ENCODE results near the gene ZNF79. TPM values are rescaled to one million over a fixed set of nuclear protein-coding genes. Genes with fewer than 3 reads are reported as not detected.

ZNF79 gene
- total RNA-seq, 1 experiment from 2014 or later = 7.0 TPM

DNA sequence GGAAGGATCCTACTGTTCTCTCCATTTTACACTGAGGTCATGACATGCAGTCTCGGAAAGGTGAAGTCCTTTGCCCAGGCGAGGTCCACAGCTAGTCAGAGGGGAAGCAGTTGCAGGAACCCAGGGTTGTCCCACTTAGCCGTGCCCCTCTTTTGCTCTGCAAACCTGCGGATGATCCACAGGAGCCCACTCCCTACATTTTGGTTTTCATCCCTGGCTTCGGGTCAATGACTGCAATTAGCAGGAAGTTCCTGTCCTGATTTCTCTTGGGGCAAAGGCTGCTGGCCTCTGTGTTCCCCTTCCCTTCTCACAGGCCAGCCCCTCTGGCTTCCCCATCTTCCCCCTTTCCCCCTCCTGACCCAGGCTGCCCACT lies 25.9 kb upstream of the ZNF79 start:
- no peak for DNase-seq (ENCODE audit: low spot score)

DNA sequence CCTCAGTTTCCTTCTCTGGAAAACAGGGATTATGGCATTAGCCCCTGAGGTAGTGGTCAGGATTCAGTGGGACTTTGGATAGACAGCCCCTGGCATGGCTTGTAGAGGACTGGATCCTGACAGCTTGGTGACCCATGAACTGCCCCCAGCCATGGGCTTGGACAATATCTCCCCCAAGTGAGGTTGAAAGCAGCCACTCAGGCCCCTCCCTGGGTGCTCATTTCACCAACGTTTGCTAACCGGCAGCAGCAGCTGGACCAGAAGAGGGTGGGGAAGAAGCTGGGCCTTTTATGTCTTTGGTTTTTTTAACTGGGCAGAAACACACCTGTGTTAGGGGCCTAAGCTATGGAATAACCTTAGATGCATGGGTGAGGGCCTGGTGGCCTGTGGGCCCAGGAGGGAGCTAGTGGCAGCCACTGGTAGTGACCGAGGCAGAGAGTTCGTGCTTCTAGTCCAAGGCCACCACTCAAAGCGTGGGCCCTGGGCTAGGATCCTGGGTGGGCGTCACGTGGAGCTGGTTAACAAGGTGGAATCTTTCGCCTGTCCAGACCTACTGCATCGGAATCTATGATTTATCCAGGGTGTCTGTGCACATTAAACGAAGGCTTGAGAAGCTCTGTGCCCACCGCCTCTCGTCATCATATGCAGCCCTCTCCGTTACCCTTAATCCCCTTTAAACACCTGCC lies 25.3 kb upstream of the ZNF79 start:
- DNase-seq (ENCODE audit: low spot score) = no peak

DNA sequence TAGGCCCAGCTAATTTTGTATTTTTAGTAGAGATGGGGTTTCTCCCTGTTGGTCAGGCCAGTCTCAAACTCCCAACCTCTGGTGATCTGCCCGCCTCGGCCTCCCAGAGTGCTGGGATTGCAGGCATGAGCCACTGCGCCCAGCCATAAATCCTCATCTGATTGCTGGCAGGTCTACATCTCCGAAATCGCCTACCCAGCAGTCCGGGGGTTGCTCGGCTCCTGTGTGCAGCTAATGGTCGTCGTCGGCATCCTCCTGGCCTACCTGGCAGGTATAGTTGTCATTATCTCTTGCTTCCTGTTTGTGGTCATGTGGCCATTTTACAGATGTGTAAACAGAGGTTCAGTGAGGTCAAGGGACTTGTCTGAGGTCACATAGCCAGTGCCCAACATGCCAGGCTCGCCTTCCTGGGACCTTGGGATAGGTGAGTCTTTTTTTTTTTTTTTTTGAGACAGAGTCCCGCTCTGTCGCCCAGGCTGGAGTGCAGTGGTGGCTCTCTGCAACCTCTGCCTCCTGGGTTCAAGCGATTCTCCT lies 24.4 kb upstream of the ZNF79 start:
- DNase-seq (ENCODE audit: low spot score) = no peak

DNA sequence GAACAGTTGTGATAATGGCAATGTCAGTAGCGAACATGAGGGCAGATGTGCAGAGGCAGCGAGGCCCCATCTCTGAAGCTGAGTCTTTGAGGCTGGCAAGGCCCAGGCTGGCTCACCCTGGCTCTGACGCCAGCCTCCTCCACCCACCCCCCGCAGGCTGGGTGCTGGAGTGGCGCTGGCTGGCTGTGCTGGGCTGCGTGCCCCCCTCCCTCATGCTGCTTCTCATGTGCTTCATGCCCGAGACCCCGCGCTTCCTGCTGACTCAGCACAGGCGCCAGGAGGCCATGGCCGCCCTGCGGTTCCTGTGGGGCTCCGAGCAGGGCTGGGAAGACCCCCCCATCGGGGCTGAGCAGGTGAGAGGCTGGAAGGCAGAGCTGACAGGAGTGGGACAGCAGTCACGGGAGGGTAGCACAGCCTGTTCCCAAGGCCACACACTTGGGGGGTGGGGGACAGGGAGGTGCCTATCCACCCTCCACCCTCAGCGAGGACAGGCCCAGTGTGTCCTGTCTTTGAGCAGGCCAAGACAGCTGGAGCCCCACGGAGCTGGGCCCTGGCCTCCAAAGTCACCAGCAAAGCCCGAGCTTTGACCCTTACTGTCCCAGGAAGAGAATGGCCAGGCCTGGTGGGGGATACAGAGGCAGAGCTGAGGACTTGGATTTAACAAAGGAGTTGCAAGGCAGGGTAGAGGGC lies 21.6 kb upstream of the ZNF79 start:
- DNase-seq (ENCODE audit: low spot score) = no peak

DNA sequence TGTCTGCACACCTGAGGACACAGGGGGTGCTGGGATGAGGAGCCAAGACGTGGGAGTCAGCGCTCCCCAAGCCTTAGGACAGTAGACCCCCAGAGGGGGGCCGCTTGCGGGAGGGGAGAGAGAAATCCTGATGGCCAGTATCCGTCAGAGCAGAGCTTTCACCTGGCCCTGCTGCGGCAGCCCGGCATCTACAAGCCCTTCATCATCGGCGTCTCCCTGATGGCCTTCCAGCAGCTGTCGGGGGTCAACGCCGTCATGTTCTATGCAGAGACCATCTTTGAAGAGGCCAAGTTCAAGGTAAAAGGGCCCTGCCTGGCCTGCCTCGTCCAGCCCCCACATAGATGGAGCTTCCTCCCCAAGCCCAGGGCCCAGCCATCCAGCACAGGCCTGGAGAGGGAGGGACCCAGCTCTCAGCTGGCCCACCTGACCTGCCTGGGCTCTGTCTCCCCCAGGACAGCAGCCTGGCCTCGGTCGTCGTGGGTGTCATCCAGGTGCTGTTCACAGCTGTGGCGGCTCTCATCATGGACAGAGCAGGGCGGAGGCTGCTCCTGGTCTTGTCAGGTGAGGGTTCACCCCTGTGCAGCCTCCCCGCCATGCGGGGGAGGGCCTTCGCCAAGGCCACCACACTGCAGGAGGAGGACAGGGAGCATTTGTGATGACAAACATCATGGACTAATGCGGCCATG lies 20.5 kb upstream of the ZNF79 start:
- no peak for DNase-seq (ENCODE audit: low spot score)

DNA sequence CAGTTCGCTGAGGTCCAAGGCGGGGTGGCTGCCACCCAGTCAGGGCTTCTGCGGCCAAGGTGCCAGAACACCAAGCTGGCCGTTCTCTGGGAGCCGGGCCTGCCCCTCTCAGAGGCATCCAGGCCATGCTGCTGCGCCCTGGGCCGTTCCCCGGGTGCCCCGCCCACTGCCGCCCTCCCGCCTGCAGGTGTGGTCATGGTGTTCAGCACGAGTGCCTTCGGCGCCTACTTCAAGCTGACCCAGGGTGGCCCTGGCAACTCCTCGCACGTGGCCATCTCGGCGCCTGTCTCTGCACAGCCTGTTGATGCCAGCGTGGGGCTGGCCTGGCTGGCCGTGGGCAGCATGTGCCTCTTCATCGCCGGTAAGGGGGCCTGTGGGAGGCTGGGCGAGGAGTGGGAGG lies 19.6 kb upstream of the ZNF79 start:
- DNase-seq (ENCODE audit: low spot score) = no peak

DNA sequence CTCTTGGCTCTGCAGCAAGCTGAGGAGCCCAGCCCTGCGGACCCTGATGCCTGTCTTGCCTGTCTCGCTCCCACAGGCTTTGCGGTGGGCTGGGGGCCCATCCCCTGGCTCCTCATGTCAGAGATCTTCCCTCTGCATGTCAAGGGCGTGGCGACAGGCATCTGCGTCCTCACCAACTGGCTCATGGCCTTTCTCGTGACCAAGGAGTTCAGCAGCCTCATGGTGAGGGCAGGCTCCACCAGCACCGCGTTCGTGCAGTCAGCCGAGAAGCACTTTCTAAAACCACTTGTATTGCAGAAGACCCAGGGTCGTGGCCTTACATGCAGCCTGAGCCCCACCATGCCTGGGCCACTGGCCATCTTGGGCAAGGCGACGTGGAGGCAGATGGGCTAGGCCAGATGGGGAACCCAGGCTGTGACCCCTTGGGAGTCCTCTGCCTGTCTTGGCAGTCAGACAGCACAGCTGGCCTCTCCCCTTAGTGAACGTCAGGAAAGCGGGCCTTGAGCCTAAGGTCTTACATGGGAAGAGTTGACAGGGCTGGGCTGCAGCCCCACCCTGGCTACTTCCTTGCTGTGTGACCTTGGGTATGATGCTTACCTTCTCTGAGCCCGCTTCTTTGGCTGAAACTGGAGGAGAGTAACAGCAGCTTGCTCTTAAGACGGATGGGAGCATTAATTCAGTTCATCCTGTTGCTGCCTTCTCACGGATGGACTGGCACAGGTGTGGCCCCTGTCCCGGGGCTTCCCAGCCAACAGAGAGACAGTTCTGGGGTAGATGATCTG lies 18.6 kb upstream of the ZNF79 start:
- no peak for DNase-seq (ENCODE audit: low spot score)

DNA sequence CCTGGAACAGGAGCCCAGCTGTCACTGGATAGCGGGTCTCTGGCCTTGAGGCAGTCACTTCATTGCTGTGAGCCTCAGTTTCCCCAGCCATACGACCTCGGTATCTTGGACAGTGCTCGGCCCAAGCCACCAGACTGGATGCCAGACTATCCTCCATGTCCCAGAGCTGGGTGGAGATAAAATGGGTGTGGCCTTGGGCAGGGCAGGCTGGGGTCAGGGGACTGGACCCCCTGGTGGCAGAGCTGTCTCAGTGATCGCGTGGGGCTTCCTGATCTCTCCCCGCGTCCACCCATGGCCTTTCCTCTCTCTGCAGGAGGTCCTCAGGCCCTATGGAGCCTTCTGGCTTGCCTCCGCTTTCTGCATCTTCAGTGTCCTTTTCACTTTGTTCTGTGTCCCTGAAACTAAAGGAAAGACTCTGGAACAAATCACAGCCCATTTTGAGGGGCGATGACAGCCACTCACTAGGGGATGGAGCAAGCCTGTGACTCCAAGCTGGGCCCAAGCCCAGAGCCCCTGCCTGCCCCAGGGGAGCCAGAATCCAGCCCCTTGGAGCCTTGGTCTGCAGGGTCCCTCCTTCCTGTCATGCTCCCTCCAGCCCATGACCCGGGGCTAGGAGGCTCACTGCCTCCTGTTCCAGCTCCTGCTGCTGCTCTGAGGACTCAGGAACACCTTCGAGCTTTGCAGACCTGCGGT lies 17.2 kb upstream of the ZNF79 start:
- DNase-seq (ENCODE audit: low spot score) = no peak

DNA sequence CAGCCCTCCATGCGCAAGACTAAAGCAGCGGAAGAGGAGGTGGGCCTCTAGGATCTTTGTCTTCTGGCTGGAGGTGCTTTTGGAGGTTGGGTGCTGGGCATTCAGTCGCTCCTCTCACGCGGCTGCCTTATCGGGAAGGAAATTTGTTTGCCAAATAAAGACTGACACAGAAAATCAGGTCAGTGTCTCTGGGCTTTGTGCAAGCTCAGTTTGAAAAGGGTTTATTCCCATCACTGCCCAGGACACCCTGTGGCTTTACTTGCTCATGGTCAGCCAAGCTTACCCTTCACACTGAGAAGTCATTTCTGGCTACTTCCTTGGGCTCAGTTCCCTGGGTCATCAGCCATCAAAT lies 16.7 kb upstream of the ZNF79 start:
- DNase-seq (ENCODE audit: low spot score) = no peak

DNA sequence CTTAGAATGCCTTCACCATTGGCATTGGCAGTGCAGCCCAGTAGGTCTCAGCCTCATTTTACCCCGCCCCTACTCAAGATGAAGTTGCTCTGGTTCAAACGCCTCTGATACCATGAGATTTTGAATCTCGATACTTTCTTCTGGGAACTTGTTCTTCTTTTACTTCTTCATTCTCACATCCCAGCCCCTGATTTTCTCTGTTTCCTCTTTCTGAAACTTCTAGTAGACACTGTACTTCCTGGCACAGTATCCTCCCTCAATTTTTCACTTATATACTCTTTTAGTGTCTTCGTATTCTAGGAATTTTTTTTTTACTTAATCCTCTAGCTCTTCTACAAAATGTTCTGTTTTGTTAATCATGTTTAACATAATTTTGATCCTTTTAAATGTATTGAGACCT lies 13.1 kb upstream of the ZNF79 start:
- DNase-seq (ENCODE audit: low spot score) = no peak

DNA sequence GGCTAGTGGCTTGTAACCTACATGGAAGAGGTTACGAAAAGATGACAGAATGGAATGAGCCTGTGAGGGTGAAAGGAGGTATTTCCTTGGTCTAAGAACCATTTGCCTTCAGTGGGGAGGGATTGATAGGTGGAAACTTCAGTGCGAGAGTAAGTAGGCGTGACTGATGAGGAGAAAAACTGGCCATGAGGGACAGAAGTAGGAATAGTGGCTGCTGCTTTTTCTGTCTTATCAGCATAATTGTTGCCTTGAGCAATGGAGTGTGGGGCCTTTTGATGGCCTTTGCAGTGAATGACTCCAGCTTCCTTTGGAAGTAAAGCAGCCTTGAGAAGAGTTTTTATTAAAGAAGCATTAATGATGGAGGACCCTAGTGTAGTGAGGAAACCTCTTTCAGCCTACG lies 9.0 kb upstream of the ZNF79 start:
- no peak for DNase-seq (ENCODE audit: low spot score)

DNA sequence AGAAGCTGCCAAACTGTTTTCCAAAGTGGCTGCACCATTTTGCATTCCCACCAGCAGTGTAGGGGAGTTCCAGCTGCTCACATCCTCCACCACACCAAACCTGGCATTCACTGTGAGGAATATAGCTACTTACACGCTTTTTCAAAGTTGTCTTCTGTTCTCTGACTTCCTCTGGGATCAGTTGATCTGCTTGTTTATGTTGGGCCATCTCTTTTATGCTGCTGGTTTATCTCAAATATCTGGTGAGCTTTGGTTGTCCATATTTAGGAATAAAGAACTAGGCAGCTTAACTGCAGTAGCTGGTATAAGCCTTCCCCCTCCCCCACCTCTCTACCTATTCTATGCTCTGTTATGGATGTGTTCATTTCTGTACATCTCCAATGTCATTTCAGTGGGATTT lies 8.5 kb upstream of the ZNF79 start:
- no peak for DNase-seq (ENCODE audit: low spot score)

DNA sequence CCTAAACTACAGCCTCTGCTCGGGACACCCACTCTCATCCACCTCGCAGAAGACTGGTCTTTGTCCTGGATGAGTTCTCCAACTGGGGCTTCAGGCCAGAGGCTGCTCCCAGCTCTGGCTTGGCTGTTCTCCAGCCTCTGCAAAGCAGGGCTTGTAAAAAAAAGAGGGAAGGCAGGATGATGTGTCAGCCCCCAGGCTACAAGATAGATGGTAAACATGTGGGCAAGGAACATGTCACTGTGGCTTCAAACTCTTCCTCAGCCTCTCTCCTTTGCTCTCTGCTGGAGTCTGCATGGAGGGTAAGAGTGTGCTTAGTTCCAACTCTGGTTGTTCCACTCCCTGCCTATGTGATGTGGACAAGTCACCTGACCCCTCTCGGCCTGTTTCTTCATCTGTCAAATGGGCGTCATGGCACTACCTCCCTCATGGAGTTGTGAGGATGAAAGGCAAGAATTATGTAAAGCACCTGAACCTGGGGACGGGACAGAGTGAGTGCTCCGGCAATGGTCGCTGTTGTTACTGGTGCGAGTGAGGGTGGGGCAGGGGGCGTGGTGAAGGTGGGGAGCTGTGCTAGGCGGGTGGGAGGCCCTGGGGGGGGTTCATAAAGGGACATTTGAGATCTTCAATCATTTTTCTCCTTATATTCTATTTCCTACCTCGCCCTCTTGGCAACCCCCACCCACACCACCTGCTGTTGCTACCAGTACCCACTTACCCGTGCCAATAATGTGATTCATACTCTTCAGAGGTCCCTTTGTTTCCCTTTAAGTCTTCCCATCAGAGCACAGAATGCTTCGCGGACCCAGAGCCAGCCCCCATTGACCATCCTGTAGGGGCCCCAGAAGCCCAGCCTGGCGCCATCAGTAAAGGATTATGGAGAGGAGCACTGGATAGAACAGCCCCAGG lies 6.8 kb upstream of the ZNF79 start:
- peak; percentile 59 for DNase-seq (ENCODE audit: low spot score)

DNA sequence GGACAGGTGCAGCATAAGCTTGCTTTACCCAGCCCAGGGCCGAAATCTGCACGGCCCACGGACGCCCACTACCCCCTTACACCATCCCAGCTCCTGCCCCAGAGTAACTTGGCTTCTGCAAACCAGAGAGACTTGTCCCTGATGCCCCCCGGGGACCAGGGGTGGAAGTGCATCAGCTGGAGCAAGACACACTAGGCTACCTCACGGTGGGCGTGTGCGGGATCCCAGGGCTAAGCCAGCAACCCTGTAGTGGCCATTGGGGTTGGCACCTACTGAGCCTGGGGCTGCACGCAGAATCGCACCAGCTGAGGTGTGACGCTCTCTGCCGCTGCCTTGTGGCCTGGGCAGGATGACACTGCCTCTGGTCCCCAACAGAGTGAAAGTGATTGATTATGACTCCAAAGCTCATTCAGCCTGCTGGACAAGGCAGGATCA lies 6.1 kb upstream of the ZNF79 start:
- no peak for DNase-seq (ENCODE audit: low spot score)

DNA sequence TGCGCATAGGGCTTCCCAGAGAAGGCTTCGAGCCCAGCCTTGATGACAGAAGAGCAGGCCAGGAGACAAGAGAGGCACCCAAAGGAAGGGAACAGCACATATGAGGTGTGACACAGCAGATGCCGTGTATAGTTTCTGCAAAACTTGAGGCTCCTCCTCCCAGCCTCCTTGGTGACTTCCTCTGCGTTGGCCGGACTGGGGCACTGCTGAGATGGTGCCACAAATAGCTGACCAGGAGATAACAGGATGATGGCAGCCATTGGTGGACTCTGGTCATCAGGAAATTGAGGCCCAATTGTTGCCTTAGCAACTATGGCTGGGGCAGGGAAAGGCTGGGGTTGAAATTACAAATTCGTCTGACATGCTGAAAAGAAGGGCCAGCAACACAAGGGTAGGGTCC lies 4.8 kb upstream of the ZNF79 start:
- no peak for DNase-seq (ENCODE audit: low spot score)

DNA sequence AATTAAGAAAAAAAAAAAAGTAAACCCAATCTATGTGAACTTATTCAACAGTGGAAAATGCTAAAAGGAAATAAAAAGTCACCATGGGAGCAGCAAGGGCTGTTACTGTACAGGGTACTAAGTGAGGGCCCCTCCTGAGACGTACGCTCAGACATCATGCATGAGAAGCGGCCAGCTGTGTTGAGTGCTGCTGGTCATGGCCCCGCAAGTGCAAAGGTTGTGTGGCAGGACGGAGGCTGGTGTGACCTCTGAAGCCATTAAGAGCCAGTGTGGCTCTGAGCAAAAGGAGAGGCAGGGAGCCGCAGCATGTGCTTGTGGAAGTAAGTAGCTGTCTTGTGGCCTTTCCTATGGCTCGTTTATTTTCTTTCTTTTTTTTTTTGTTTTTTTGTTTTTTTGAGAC lies 3.1 kb upstream of the ZNF79 start:
- no peak for DNase-seq (ENCODE audit: low spot score)

DNA sequence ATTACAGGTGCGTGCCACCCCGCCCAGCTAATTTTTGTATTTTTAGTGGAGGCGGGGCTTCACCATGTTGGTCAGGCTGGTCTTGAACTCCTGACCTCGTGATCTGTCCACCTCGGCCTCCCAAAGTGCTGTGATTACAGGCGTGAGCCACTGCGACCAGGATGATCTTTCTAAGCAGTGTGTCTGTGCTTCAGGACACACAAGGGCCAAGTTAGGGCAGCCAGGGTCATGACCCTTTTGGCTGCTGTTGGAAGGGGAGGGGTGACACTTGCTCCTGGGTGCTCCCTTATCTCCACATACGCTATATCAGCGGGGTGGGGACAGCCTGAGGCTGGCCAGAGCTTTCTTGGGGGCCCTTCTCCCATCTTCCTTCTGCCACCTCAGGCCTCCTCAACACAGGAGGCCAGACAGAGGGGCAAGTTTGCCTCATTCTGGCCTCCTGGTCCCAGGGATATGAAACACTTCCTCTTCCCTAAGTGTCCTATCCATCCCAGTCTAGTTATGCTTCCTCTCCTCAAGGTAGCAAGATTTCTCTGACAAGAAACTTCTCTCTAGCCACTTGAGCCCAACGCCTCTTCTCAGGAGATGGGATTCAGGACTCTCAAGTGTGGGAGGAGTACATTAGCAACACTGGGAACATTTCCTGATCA lies 1.9 kb upstream of the ZNF79 start:
- no peak for DNase-seq (ENCODE audit: low spot score)

DNA sequence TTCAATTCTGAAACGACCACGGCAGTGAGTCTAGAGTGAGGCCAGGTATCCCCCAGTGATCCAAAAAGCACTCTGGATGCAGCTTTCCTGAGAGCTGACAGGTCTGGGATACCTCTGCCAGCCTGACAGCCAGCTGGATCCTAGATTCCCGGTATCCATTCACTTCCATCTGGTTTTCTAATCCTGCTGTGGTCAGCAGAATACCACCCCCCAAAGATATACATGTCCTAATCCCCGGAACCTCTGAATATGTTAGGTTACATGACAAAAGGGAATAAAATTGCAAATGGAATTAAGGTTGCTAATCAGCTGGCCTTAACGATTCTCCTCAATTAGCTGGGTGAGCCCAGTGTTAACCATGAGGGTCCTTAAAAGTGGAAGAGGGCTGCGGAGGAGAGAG lies 1.4 kb upstream of the ZNF79 start:
- no peak for DNase-seq (ENCODE audit: low spot score)

DNA sequence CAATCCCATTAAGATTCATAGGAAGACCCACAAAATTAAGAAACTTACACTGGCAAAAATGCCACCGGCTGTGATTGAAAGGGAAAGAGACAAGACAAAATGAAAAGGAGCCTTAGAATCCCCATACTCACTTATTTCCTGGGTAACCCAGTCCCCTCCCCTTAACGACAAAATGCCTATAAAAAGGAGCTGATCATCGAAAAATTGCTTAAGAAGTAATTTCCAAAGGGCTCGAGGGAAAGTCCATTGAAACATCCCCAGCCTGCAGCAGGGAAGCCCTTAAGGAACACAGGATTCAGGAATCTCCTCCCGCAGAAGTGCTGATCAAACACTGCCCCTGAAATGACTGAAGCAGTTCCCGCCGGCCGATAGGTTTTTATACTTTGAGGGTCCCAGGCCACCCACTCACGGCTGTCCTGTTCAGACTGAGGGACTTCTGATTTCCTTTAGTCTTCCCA lies 677 bp upstream of the ZNF79 start:
- DNase-seq (ENCODE audit: low spot score) = no peak

DNA sequence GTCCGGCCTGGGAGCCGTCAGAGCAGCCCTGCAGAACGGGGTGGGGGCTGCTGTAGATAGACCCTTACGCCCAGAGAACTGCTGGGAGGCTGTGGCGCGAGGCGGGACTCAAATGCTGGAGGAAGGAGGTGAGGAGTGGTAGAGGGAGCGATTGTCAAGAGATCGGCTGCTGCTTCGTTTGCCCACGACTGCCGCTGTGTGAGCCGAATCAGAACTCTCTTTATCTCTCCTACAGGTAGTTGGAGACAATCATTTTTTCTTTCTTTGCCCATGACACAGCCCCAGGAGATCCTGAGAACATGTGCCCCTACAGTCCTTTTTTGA lies 456 bp downstream of the ZNF79 start:
- DNase-seq (ENCODE audit: low spot score) = no peak

Data from H4 (cell line).